Measurements from ENCODE around the gene PGM2L1.

- TF ChIP-seq CTCF (IDR thresholded peaks at IDR 0.05) (no peak), POLR2A (IDR thresholded peaks at IDR 0.05) (no peak)
Measured at GRCh38 chr11:74325649-74326645, 72.3 kb downstream of the PGM2L1 start.
